ENCODE measurements around the gene PIKFYVE.

The PIKFYVE gene

GRCh38 chr2:208252716-208253492 lies 13.2 kb upstream of the PIKFYVE start:
- no peak for TF ChIP-seq POLR2AphosphoS5 (IDR thresholded peaks at IDR 0.05; ENCODE audit: low read depth)
- no peak for TF ChIP-seq SPI1 (IDR thresholded peaks at IDR 0.05; ENCODE audit: borderline replicate concordance, low read depth)
- no peak for TF ChIP-seq GABPA (IDR thresholded peaks at IDR 0.05; ENCODE audit: low read depth)
- TF ChIP-seq, protein P1, sequence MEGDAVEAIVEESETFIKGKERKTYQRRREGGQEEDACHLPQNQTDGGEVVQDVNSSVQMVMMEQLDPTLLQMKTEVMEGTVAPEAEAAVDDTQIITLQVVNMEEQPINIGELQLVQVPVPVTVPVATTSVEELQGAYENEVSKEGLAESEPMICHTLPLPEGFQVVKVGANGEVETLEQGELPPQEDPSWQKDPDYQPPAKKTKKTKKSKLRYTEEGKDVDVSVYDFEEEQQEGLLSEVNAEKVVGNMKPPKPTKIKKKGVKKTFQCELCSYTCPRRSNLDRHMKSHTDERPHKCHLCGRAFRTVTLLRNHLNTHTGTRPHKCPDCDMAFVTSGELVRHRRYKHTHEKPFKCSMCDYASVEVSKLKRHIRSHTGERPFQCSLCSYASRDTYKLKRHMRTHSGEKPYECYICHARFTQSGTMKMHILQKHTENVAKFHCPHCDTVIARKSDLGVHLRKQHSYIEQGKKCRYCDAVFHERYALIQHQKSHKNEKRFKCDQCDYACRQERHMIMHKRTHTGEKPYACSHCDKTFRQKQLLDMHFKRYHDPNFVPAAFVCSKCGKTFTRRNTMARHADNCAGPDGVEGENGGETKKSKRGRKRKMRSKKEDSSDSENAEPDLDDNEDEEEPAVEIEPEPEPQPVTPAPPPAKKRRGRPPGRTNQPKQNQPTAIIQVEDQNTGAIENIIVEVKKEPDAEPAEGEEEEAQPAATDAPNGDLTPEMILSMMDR (IDR thresholded peaks at IDR 0.05; ENCODE audit: insufficient read depth, low read length): no peak
- peak overlapping the region; percentile 47; the same call in 1 of the 2 replicates for H3K27ac ChIP-seq (replicated peaks)
- DNase-seq (ENCODE audit: low read depth in 1 of 2, low spot score in 1 of 2): no peak
- H3K4me3 ChIP-seq (replicated peaks; ENCODE audit: insufficient read depth, low read length): peak overlapping the region; percentile 98
- H3K27me3 ChIP-seq (ENCODE audit: insufficient read depth, poor library complexity, severe bottlenecking): no peaks in the 10 kb centered on the region

GRCh38 chr2:208253600-208254117 lies 12.4 kb upstream of the PIKFYVE start:
- Histone ChIP-seq H3K27me3 (ENCODE audit: insufficient read depth, poor library complexity, severe bottlenecking) (no peaks in the 10 kb centered on the region), H3K27ac (replicated peaks) (peak overlapping the region; percentile 47), H3K4me3 (replicated peaks; ENCODE audit: insufficient read depth, low read length) (peak overlapping the region; percentile 98)
- no peak for TF ChIP-seq SPI1 (IDR thresholded peaks at IDR 0.05; ENCODE audit: borderline replicate concordance, low read depth)
- TF ChIP-seq, protein P1 (IDR thresholded peaks at IDR 0.05; ENCODE audit: insufficient read depth, low read length): no peak
- DNase-seq (ENCODE audit: low read depth in 1 of 2, low spot score in 1 of 2): no peak

GRCh38 chr2:208254118-208254870 lies 11.8 kb upstream of the PIKFYVE start:
- peak; percentile 67 to 82 for DNase-seq (ENCODE audit: low read depth in 1 of 2, low spot score in 1 of 2)
- Histone ChIP-seq H3K27ac (replicated peaks) (peak overlapping the region; percentile 47), H3K4me3 (replicated peaks; ENCODE audit: insufficient read depth, low read length) (peak overlapping the region; percentile 98), H3K27me3 (ENCODE audit: insufficient read depth, poor library complexity, severe bottlenecking) (no peaks in the 10 kb centered on the region)
- TF ChIP-seq GABPA (IDR thresholded peaks at IDR 0.05; ENCODE audit: low read depth): no peak
- TF ChIP-seq, protein P1 (IDR thresholded peaks at IDR 0.05; ENCODE audit: insufficient read depth, low read length): peak; percentile 58
- peak; percentile 3; the same call in 1 of the 2 replicates for TF ChIP-seq SPI1 (IDR thresholded peaks at IDR 0.05; ENCODE audit: borderline replicate concordance, low read depth)

GRCh38 chr2:208254871-208255556 lies 11.0 kb upstream of the PIKFYVE start, which contains the start of gene IDH1:
Gene IDH1, minus strand, starts transcription at chr2:208255071. Its CDS starts 3,520 bp downstream, at chr2:208251551.
- Histone ChIP-seq H3K27me3 (ENCODE audit: insufficient read depth, poor library complexity, severe bottlenecking) (no peaks in the 10 kb centered on the region), H3K4me3 (replicated peaks; ENCODE audit: insufficient read depth, low read length) (peak within 1 kb of the TSS; percentile 98), H3K27ac (replicated peaks) (peak within 1 kb of the TSS; percentile 47)
- TF ChIP-seq GABPA (IDR thresholded peaks at IDR 0.05; ENCODE audit: low read depth): no peak
- no peak for TF ChIP-seq SPI1 (IDR thresholded peaks at IDR 0.05; ENCODE audit: borderline replicate concordance, low read depth)
- peak; percentile 34 for TF ChIP-seq POLR2AphosphoS5 (IDR thresholded peaks at IDR 0.05; ENCODE audit: low read depth)
- TF ChIP-seq, protein P1 (IDR thresholded peaks at IDR 0.05; ENCODE audit: insufficient read depth, low read length): peak; percentile 17
- TF ChIP-seq REST (IDR thresholded peaks at IDR 0.05; ENCODE audit: insufficient replicate concordance, low read depth): no peak
- DNase-seq (ENCODE audit: low read depth in 1 of 2, low spot score in 1 of 2): peak; percentile 74 to 93
